Smooth muscle cell (in vitro differentiated cells): ENCODE results near the gene CDYL2. TPM values are rescaled to one million over a fixed set of nuclear protein-coding genes. Genes with fewer than 3 reads are reported as not detected.
"Not testable (repeated sequence)": the region's sequence is repeated elsewhere in the genome, so short reads cannot be mapped to it uniquely, and the experiment has no call there.

Experiments
- DNase-seq: peaks from one replicate; lab custom pipeline; 2025; ENCODE audit not compliant: unreplicated experiment; lab: John Stamatoyannopoulos, UW
- H2AFZ ChIP-seq: fragments of 200-600 bp; sonication (generic); 2 replicates; pipeline ENCODE4 v1.6.0; 2016; ENCODE audit warnings: antibody characterized with exemption, low read depth, mild to moderate bottlenecking
- H3F3A ChIP-seq: fragments of 200-600 bp; sonication (generic); 2 replicates; pipeline ENCODE4 v1.6.0; 2017; ENCODE audit warnings: antibody characterized with exemption, low read depth
- H3K27ac ChIP-seq: fragments of 200-600 bp; sonication (generic); 2 replicates; pipeline ENCODE4 v1.5.1; 2016; ENCODE audit warnings: low read depth, mild to moderate bottlenecking
- H3K27me3 ChIP-seq: fragments of 200-600 bp; sonication (generic); 2 replicates; pipeline ENCODE4 v1.6.1; 2016; ENCODE audit warnings: low read depth, mild to moderate bottlenecking
- H3K36me3 ChIP-seq: fragments of 200-600 bp; sonication (generic); 2 replicates; pipeline ENCODE4 v1.5.1; 2016; ENCODE audit warnings: low read depth
- H3K4me1 ChIP-seq: fragments of 200-600 bp; sonication (generic); 2 replicates; pipeline ENCODE4 v1.5.1; 2016; ENCODE audit warnings: low read depth
- H3K4me2 ChIP-seq: fragments of 200-600 bp; sonication (generic); 2 replicates; pipeline ENCODE4 v1.6.0; 2016; ENCODE audit warnings: mild to moderate bottlenecking
- H3K4me3 ChIP-seq: fragments of 200-600 bp; sonication (generic); 2 replicates; pipeline ENCODE4 v1.5.1; 2016; ENCODE audit warnings: mild to moderate bottlenecking
- H3K79me2 ChIP-seq: fragments of 200-600 bp; sonication (generic); 2 replicates; pipeline ENCODE4 v1.6.0; 2016; ENCODE audit warnings: low read depth, mild to moderate bottlenecking
- H3K9ac ChIP-seq: fragments of 200-600 bp; sonication (generic); 2 replicates; pipeline ENCODE4 v1.6.0; 2016; ENCODE audit warnings: low read depth
- H3K9me3 ChIP-seq: fragments of 200-600 bp; sonication (generic); replicated peaks from 2 replicates; pipeline ENCODE4 v1.5.1; 2016; ENCODE audit warnings: low read depth
- H4K20me1 ChIP-seq: fragments of 200-600 bp; sonication (generic); 2 replicates; pipeline ENCODE4 v1.6.0; 2016; ENCODE audit warnings: low read depth
- WGBS: methylation state at CpG from one replicate; pipeline ENCODE4 v1.1.7; 2016; ENCODE audit warnings: low lambda C conversion rate; 5-methylcytosine and 5-hydroxymethylcytosine counted together
- polyA plus RNA-seq: library from polyadenylated mRNA; unstranded; fragments of >200 nt; fragmentation: Nextera tagmentation; extraction: Ambion mirVana; gene quantifications from 2 replicates; pipeline ENCODE4 v1.2.1, GENCODE V29; 2016
- total RNA-seq: library from RNA; depleted of rRNA; stranded (reverse); fragments of >200 nt; gene quantifications from 2 replicates; pipeline ENCODE4 v1.2.3, GENCODE V29; 2014
- TF ChIP-seq, protein P1 (sequence below): fragments of 200-600 bp; sonication (generic); IDR thresholded peaks from 2 replicates; pipeline ENCODE4 v1.5.1; 2017; ENCODE audit warnings: borderline replicate concordance, mild to moderate bottlenecking, antibody characterized with exemption; ENCODE audit not compliant: insufficient read depth, poor library complexity, severe bottlenecking

The CDYL2 gene
- total and polyA plus RNA-seq, 2 experiments from 2014 or later = 2.0 to 2.9 TPM

DNA sequence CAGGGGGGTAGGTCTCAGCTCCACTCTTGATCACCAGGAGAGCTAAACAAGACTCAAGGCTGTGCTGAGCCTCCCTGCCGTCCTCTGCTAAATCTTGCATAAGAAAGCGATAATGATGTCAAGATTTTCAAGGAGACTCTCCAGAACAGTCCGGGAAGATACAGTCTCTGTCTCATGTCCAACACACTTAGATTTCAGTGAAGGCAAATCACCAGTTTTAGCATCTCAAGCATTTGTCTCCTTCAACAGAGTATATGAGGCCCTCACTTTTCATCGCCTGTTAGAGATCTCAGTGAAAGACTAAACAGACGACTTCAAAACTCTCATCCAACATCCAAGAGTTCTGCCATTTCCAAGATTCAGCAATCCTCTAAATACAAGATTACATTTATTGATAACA is 13.6 kb downstream of the CDYL2 start:
- Histone ChIP-seq H4K20me1 (no peaks in the 10 kb centered on the region), H3F3A (no peaks in the 10 kb centered on the region), H3K4me2 (no peak overlapping the region), H3K9me3 (no peaks in the 10 kb centered on the region), H3K9ac (no peak overlapping the region), H3K4me3 (no peak overlapping the region), H3K27me3 (no peaks in the 10 kb centered on the region), H3K79me2 (no peaks in the 10 kb centered on the region), H3K27ac (no peak overlapping the region), H3K36me3 (no peaks in the 10 kb centered on the region), H2AFZ (no peak overlapping the region), H3K4me1 (no peaks in the 10 kb centered on the region)
- TF ChIP-seq, protein P1, sequence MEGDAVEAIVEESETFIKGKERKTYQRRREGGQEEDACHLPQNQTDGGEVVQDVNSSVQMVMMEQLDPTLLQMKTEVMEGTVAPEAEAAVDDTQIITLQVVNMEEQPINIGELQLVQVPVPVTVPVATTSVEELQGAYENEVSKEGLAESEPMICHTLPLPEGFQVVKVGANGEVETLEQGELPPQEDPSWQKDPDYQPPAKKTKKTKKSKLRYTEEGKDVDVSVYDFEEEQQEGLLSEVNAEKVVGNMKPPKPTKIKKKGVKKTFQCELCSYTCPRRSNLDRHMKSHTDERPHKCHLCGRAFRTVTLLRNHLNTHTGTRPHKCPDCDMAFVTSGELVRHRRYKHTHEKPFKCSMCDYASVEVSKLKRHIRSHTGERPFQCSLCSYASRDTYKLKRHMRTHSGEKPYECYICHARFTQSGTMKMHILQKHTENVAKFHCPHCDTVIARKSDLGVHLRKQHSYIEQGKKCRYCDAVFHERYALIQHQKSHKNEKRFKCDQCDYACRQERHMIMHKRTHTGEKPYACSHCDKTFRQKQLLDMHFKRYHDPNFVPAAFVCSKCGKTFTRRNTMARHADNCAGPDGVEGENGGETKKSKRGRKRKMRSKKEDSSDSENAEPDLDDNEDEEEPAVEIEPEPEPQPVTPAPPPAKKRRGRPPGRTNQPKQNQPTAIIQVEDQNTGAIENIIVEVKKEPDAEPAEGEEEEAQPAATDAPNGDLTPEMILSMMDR = no peak
- DNase-seq = no peak
- WGBS = 46% methylated on average over 5 of the region's 5 CpGs

DNA sequence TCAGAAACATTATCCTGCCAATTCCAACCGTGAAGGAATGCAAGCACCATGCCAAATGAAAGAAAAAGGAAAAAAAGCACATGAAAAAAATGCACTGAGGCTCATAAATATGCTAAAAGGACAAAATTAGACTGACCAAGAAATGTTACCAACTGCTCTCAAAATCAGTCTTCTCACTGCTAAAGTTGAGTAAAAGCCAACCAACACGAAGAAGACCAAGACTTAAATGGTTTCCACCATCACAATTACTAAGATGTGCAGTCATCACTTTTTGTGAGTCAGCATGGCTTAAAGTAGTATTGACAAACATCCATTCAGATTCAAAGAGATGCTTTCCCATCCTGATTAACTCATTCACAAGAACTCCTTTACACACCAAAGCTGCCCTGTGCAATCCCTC is 16.4 kb downstream of the CDYL2 start:
- Histone ChIP-seq H3K4me1 (no peaks in the 10 kb centered on the region), H3F3A (no peaks in the 10 kb centered on the region), H3K79me2 (no peaks in the 10 kb centered on the region), H3K27me3 (no peaks in the 10 kb centered on the region), H4K20me1 (no peaks in the 10 kb centered on the region), H3K4me3 (no peak overlapping the region), H3K36me3 (no peaks in the 10 kb centered on the region), H2AFZ (no peak overlapping the region), H3K9ac (no peak overlapping the region), H3K9me3 (peaks cover 5% of the 10 kb centered on the region), H3K27ac (no peak overlapping the region), H3K4me2 (no peak overlapping the region)
- WGBS = 71% methylated on average over 2 of the region's 2 CpGs
- no peak for DNase-seq
- TF ChIP-seq, protein P1 = no peak

DNA sequence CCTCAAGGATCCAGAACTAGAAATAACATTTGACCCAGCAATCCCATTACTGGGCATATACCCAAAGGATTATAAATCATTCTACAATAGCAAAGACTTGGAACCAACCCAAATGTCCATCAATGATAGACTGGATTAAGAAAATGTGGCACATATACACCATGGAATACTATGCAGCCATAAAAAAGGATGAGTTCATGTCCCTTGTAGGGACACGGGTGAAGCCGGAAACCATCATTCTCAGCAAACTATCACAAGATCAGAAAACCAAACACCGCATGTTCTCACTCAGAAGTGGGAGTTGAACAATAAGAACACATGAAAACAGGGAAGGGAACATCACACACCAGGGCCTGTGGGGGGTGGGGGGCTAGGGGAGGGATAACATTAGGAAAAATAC is 17.8 kb downstream of the CDYL2 start:
- not testable (repeated sequence) for H4K20me1 ChIP-seq, H3K79me2 ChIP-seq, H3K4me1 ChIP-seq, H3K27me3 ChIP-seq, H3F3A ChIP-seq, H3K4me3 ChIP-seq, H2AFZ ChIP-seq, H3K36me3 ChIP-seq, H3K4me2 ChIP-seq, H3K27ac ChIP-seq, DNase-seq, H3K9me3 ChIP-seq, H3K9ac ChIP-seq
- 92% methylated on average over 3 of the region's 3 CpGs for WGBS

DNA sequence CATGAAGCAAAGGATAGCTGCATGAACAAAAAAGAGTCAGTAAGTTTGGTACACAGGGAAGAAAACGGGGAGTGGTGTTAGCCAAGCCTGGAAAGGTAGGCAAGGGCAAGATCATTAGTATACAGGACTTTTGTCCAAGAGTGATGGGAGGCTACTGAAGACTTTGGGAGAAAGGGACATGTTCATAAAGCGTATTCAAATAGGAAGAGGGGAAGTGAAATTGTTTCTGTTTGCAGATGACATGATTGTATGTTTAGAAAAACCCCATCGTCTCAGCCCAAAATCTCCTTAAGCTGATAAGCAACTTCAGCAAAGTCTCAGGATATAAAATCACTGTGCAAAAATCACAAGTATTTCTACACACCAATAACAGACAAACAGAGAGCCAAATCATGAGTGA is 19.4 kb downstream of the CDYL2 start:
- Histone ChIP-seq H3K9me3 (peaks cover 5% of the 10 kb centered on the region), H3K36me3 (no peaks in the 10 kb centered on the region), H3K4me1 (no peaks in the 10 kb centered on the region), H3K27ac (no peak overlapping the region), H3K4me2 (no peak overlapping the region), H3F3A (no peaks in the 10 kb centered on the region), H3K9ac (no peak overlapping the region), H3K27me3 (no peaks in the 10 kb centered on the region), H4K20me1 (no peaks in the 10 kb centered on the region), H3K4me3 (no peak overlapping the region), H2AFZ (no peak overlapping the region), H3K79me2 (no peaks in the 10 kb centered on the region)
- no peak for DNase-seq
- 84% methylated on average over 3 of the region's 3 CpGs for WGBS
- TF ChIP-seq, protein P1 = no peak
